Endothelial cell of umbilical vein (primary cell): ENCODE results near the gene DDX39A.

Source experiments
- EZH2 ChIP-seq: IDR thresholded peaks from 2 replicates; pipeline ENCODE4 v1.6.1; 2012; ENCODE audit warnings: borderline replicate concordance, low read depth, mild to moderate bottlenecking, moderate library complexity, low read length, inconsistent platforms; ENCODE audit not compliant: severe bottlenecking
- GATA2 ChIP-seq: IDR thresholded peaks from 2 replicates; pipeline ENCODE4 v1.7.0; 2011; ENCODE audit warnings: low read depth, mild to moderate bottlenecking, moderate library complexity, mixed read lengths, low read length; ENCODE audit not compliant: insufficient read length, insufficient read depth
- POLR2AphosphoS5 ChIP-seq: IDR thresholded peaks from 2 replicates; pipeline ENCODE4 v1.6.1; 2012; ENCODE audit warnings: low read depth, mild to moderate bottlenecking, control low read depth, low read length, moderate library complexity; ENCODE audit not compliant: insufficient read depth
- TF ChIP-seq, protein P1 (sequence below), 2 donors: IDR thresholded peaks; 1 replicate in 1 of 2; 2 replicates in 1 of 2; pipeline ENCODE4 v1.5.1; 2011; ENCODE audit warnings: low read length in 2 of 2, mild to moderate bottlenecking in 2 of 2, moderate library complexity in 2 of 2, control low read depth in 1 of 2, inconsistent platforms in 1 of 2, low read depth in 1 of 2; ENCODE audit not compliant: insufficient read depth in 1 of 2; ENCODE audit errors: extremely low read depth in 1 of 2

- TF ChIP-seq, protein P1, sequence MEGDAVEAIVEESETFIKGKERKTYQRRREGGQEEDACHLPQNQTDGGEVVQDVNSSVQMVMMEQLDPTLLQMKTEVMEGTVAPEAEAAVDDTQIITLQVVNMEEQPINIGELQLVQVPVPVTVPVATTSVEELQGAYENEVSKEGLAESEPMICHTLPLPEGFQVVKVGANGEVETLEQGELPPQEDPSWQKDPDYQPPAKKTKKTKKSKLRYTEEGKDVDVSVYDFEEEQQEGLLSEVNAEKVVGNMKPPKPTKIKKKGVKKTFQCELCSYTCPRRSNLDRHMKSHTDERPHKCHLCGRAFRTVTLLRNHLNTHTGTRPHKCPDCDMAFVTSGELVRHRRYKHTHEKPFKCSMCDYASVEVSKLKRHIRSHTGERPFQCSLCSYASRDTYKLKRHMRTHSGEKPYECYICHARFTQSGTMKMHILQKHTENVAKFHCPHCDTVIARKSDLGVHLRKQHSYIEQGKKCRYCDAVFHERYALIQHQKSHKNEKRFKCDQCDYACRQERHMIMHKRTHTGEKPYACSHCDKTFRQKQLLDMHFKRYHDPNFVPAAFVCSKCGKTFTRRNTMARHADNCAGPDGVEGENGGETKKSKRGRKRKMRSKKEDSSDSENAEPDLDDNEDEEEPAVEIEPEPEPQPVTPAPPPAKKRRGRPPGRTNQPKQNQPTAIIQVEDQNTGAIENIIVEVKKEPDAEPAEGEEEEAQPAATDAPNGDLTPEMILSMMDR (IDR thresholded peaks at IDR 0.05; ENCODE audit: extremely low read depth in 1 of 2, insufficient read depth in 1 of 2, low read depth in 1 of 2, low read length in 2 of 2): no peak
- TF ChIP-seq GATA2: no peak
- no peak for TF ChIP-seq POLR2AphosphoS5
- no peak for TF ChIP-seq EZH2
These were observed 14.7 kb upstream of the DDX39A start for GRCh38 chr19:14433554-14434501.
